K562 (cell line): ENCODE data around the gene VPS45. TPM values are rescaled to one million over a fixed set of nuclear protein-coding genes. Genes with fewer than 3 reads are reported as not detected.
"Not testable (repeated sequence)": the region's sequence is repeated elsewhere in the genome, so short reads cannot be mapped to it uniquely, and the experiment has no call there.

Experiments
- ATAC-seq: fragments of 200-7000 bp; cut with Tn5 transposase; 3 replicates; pipeline ENCODE4 v1.9.1; 2020; ENCODE audit warnings: moderate library complexity
- BruUV-seq: library from RNA; stranded (reverse); fragments of 400-500 nt; replicated peaks from 2 replicates; lab custom pipeline; 2021; lab: Mats Ljungman, UMichigan
- CTCF ChIA-PET: fragments of 300-600 bp; formaldehyde crosslinking; extraction: SDS; loops from one replicate; lab custom pipeline; 2021; ENCODE audit warnings: low intra/inter-chr PET ratio; lab: Yijun Ruan, JAX
- POLR2A ChIA-PET: fragments of 300-600, 350-650 bp; sonication (Branson Sonifier 250); formaldehyde crosslinking; extraction: SDS; loops from one replicate; lab custom pipeline; 2021; ENCODE audit warnings: antibody characterized with exemption, inconsistent platforms; lab: Yijun Ruan, JAX
- DNase-seq, 4 experiments: peaks; one replicate each; pipeline versions ENCODE4 v3.0.0 to v3.0.0-alpha.2; 2011 to 2018; ENCODE audit warnings: low spot score in 3 of 4, mixed read lengths in 3 of 4; ENCODE audit errors: extremely low read depth in 1 of 4
- FAIRE-seq: peaks from 2 replicates; lab custom pipeline; 2011; peaks lifted over from hg19 to GRCh38; lab: Jason Lieb, UNC
- H2AFZ ChIP-seq: 2 replicates; pipeline ENCODE4 v1.6.0; 2011; ENCODE audit warnings: low read depth, low read length, control low read depth, inconsistent platforms
- H3K27ac ChIP-seq: fragments of 200-600 bp; 3 replicates; pipeline ENCODE4 v1.8.0; 2011; ENCODE audit warnings: low read depth, mild to moderate bottlenecking, control low read depth, inconsistent platforms, low read length, moderate library complexity, mixed read lengths; ENCODE audit errors: extremely low read depth
- H3K27me3 ChIP-seq, 2 experiments: fragments of 300-600 bp in 1 of 2; 2 replicates in 1 of 2; 3 replicates in 1 of 2; pipeline versions ENCODE4 v1.6.0 to v1.8.0; 2011; ENCODE audit warnings: inconsistent platforms in 2 of 2, low read length in 2 of 2, mild to moderate bottlenecking in 1 of 2, mixed read lengths in 1 of 2, moderate library complexity in 1 of 2; ENCODE audit not compliant: control insufficient read depth in 2 of 2, insufficient read depth in 2 of 2
- H3K36me3 ChIP-seq: fragments of 300-600 bp; 3 replicates; pipeline ENCODE4 v1.8.0; 2011; ENCODE audit warnings: mild to moderate bottlenecking, low read length, inconsistent platforms; ENCODE audit not compliant: control insufficient read depth, insufficient read depth
- H3K4me1 ChIP-seq, 2 experiments: fragments of 200-600 bp in 1 of 2; replicated peaks in 1 of 2; 2 replicates in 1 of 2; 3 replicates in 1 of 2; pipeline versions ENCODE4 v1.5.1 to v1.8.0; 2011; ENCODE audit warnings: inconsistent platforms in 2 of 2, low read length in 2 of 2, mild to moderate bottlenecking in 1 of 2, mixed read lengths in 1 of 2, moderate library complexity in 1 of 2; ENCODE audit not compliant: control insufficient read depth in 2 of 2, insufficient read depth in 2 of 2
- H3K4me2 ChIP-seq: 2 replicates; pipeline ENCODE4 v1.6.1; 2011; ENCODE audit warnings: low read length, control low read depth, inconsistent platforms, mixed read lengths; ENCODE audit not compliant: insufficient read depth
- H3K4me3 ChIP-seq: fragments of 200-600 bp; sonication (generic), shearing (Covaris generic); 2 replicates; pipeline ENCODE4 v1.5.1; 2016; ENCODE audit warnings: control low read depth, inconsistent platforms
- H3K79me2 ChIP-seq: fragments of 200-600 bp; 3 replicates; pipeline ENCODE4 v1.8.0; 2011; ENCODE audit warnings: low read length, inconsistent platforms; ENCODE audit not compliant: control insufficient read depth, insufficient read depth
- H3K9ac ChIP-seq, 2 experiments: 2 replicates each; pipeline versions ENCODE4 v1.6.0 to v1.6.1; 2011; ENCODE audit warnings: low read depth in 2 of 2, low read length in 2 of 2, control low read depth in 1 of 2, inconsistent platforms in 1 of 2, mild to moderate bottlenecking in 1 of 2, mixed read lengths in 1 of 2; ENCODE audit not compliant: insufficient read depth in 1 of 2
- H3K9me1 ChIP-seq: one replicate; pipeline ENCODE4 v1.6.0; 2011; ENCODE audit warnings: inconsistent platforms, mild to moderate bottlenecking, low read length, moderate library complexity; ENCODE audit not compliant: control insufficient read depth, insufficient read depth
- H3K9me3 ChIP-seq: replicated peaks from 2 replicates; pipeline ENCODE4 v1.5.1; 2011; ENCODE audit warnings: low read depth, low read length, inconsistent platforms; ENCODE audit not compliant: control insufficient read depth, insufficient read depth
- H4K20me1 ChIP-seq: replicated peaks from 2 replicates; pipeline ENCODE4 v1.6.1; 2011; ENCODE audit warnings: low read length, inconsistent platforms, mixed read lengths; ENCODE audit not compliant: control insufficient read depth, insufficient read depth
- ARID1B ChIP-seq: fragments of 450-650 bp; IDR thresholded peaks from 2 replicates; pipeline ENCODE4 v1.6.1; 2016; ENCODE audit warnings: antibody characterized with exemption, mild to moderate bottlenecking, inconsistent platforms
- BHLHE40 ChIP-seq: IDR thresholded peaks from 2 replicates; pipeline ENCODE4 v1.6.1; 2011; ENCODE audit warnings: low read length, improper control_type of control experiment
- ETV1 ChIP-seq: fragments of 450-650 bp; conservative IDR thresholded peaks from 2 replicates; pipeline ENCODE4 v1.6.1; 2016; ENCODE audit warnings: missing genetic modification characterization, control low read depth, low read depth, missing compliant biosample characterization
- FOXM1 ChIP-seq, 2 experiments: fragments of 450-650 bp in 1 of 2; sonication (generic) in 1 of 2; formaldehyde crosslinking in 1 of 2; IDR thresholded peaks; 2 replicates each; pipeline versions ENCODE4 v1.6.1 to v1.9.0; 2017 to 2022; ENCODE audit warnings: low read depth in 2 of 2, mild to moderate bottlenecking in 2 of 2, missing genetic modification reagents in 1 of 2, moderate library complexity in 1 of 2
- KDM1A ChIP-seq, 2 experiments: fragments of 450-650 bp; IDR thresholded peaks; 2 replicates each; pipeline ENCODE4 v1.6.1; 2016; ENCODE audit warnings: mild to moderate bottlenecking in 2 of 2
- MEIS2 ChIP-seq: fragments of 450-650 bp; IDR thresholded peaks from 2 replicates; pipeline ENCODE4 v1.6.1; 2014; ENCODE audit warnings: mild to moderate bottlenecking; ENCODE audit not compliant: partially characterized antibody
- NRF1 ChIP-seq, 2 experiments: fragments of 450-650 bp; IDR thresholded peaks in 1 of 2; conservative IDR thresholded peaks in 1 of 2; 2 replicates each; pipeline ENCODE4 v1.6.1; 2014; ENCODE audit warnings: mild to moderate bottlenecking in 2 of 2
- USF1 ChIP-seq: sonication (generic); formaldehyde crosslinking; IDR thresholded peaks from 2 replicates; pipeline ENCODE4 v1.9.0; 2022; ENCODE audit warnings: mild to moderate bottlenecking, missing genetic modification reagents
- WGBS: fragments of 100-300 bp; shearing (Covaris generic); methylation state at CpG from one replicate; pipeline ENCODE4 v1.1.6; 2016; ENCODE audit warnings: low coverage, mixed read lengths; ENCODE audit not compliant: insufficient coverage; ENCODE audit errors: missing lambda C conversion rate; 5-methylcytosine and 5-hydroxymethylcytosine counted together
- in situ Hi-C: fragments of 300-500 bp; cut with MboI; formaldehyde crosslinking; loops from 4 replicates; pipeline ENCODE4 v1.15.0; 2018; ENCODE audit warnings: inconsistent platforms, mixed read lengths
- intact Hi-C: fragments of 100-400 bp; cut with micrococcal nuclease; formaldehyde crosslinking; loops from 2 replicates; pipeline ENCODE4 v1.14.2; 2022
- polyA plus RNA-seq, 8 experiments: library from polyadenylated mRNA; depleted of rRNA in 4 of 8; stranded (reverse) in 5 of 8; unstranded in 3 of 8; fragments of >200 nt; fragmentation: Nextera tagmentation in 2 of 8; fragmentation: Illumina TruSeq in 1 of 8; extraction: Ambion mirVana in 2 of 8; extraction: Trizol in 1 of 8; gene quantifications; 2 replicates each; pipeline versions ENCODE4 v1.2.1 to v1.2.3, GENCODE V29; 2011 to 2014; ENCODE audit warnings: inconsistent platforms in 1 of 8, missing spikeins in 1 of 8
- total RNA-seq, 7 experiments: library from RNA; depleted of rRNA in 6 of 7; stranded (reverse); fragments of >200 nt in 6 of 7; fragmentation: Illumina TruSeq in 2 of 7; extraction: Trizol in 2 of 7; gene quantifications; 2 replicates each; pipeline versions ENCODE4 v1.2.1 to v1.2.3, GENCODE V29; 2011 to 2021; ENCODE audit warnings: low replicate concordance in 1 of 7
- TF ChIP-seq, protein P1 (sequence below): fragments of 450-650 bp; IDR thresholded peaks from 2 replicates; pipeline ENCODE4 v1.6.1; 2016

Gene VPS45
- total and polyA plus RNA-seq, 9 of the 15 experiments (the other 6 are each of a cell fraction or from before 2014, with no cell fraction given), result 17.9 to 48.2 (median 34.4) TPM

GRCh38 chr1:150135400-150135799, 67.8 kb downstream of the VPS45 start (continued):
- peak; percentile 32 to 58; a peak in 3 of 4 replicates for TF ChIP-seq KDM1A (IDR thresholded peaks at IDR 0.05)
- peak; percentile 74 for TF ChIP-seq USF1 (CRISPR knock-in tag)
- TF ChIP-seq BHLHE40, result peak; percentile 87
- peak; percentile 79 for TF ChIP-seq FOXM1 (IDR thresholded peaks at IDR 0.05; ENCODE audit: low read depth)
- TF ChIP-seq FOXM1 (CRISPR knock-in tag; IDR thresholded peaks at IDR 0.05; ENCODE audit: low read depth), result not testable (repeated sequence)
- TF ChIP-seq, protein P1, sequence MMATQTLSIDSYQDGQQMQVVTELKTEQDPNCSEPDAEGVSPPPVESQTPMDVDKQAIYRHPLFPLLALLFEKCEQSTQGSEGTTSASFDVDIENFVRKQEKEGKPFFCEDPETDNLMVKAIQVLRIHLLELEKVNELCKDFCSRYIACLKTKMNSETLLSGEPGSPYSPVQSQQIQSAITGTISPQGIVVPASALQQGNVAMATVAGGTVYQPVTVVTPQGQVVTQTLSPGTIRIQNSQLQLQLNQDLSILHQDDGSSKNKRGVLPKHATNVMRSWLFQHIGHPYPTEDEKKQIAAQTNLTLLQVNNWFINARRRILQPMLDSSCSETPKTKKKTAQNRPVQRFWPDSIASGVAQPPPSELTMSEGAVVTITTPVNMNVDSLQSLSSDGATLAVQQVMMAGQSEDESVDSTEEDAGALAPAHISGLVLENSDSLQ, result peak; percentile 48; the same call in 1 of the 2 replicates
- TF ChIP-seq MEIS2, result peak; percentile 53
- TF ChIP-seq ARID1B, result peak; percentile 54

DNA sequence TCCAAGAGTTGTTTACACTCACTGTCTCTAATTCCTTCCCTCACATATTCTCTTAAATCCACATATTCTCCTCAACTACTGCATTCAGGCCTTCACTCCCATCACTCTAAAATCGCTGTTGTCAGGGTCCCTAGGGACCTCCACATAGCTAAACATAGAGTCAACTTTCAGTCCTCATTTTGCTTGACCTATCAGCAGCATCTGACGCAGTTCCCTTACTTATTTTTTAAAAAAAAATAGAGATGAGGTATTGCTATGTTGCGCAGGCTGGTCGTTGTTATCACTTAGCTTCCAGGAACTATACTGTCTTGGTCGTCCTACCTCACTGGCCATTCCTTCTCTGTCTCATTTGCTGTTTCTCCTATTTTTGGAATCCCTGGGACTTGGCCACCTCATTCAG, 70.5 kb downstream of the VPS45 start:
- CTCF ChIA-PET, result interaction anchor here (0.6 kb wide), 1 partner anchor 189 kb away, joined by 3 read pairs; no protein-coding TSS in a partner anchor
- Histone ChIP-seq H3K4me1 (no peaks in the 10 kb centered on the region; a peak in 1 of 5 replicates), H3K27me3 (no peaks in the 10 kb centered on the region), H3K27ac (no peak overlapping the region), H3K4me2 (no peak overlapping the region), H3K9me3 (no peaks in the 10 kb centered on the region), H3K9ac (no peak overlapping the region), H3K36me3 (no peaks in the 10 kb centered on the region), H3K4me3 (no peak overlapping the region), H3K79me2 (no peaks in the 10 kb centered on the region), H2AFZ (no peak overlapping the region)
- POLR2A ChIA-PET, result interaction anchor here (0.5 to 2.5 kb wide), 4 partner anchors 9 to 351 kb away, joined by 4 to 11 read pairs (median 5); no protein-coding TSS in a partner anchor
- in situ Hi-C loops, result no loop called here
- ATAC-seq, result no peak
- no peak for DNase-seq
- intact Hi-C loops, result no loop called here
- no peak for FAIRE-seq
- BruUV-seq, result no TSS peak
- WGBS, result 21% methylated on average over 5 of the region's 5 CpGs
- TF ChIP-seq NRF1 (conservative IDR thresholded peaks at IDR 0.05 in 1 of 2, IDR thresholded peaks at IDR 0.05 in 1 of 2) (peak; percentile 53 to 63; a peak in 3 of 4 replicates), ETV1 (tag) (no peak)
- TF ChIP-seq, all 486 proteins: peak for 1
- no peaks in the 10 kb centered on the region for H3K9me1 ChIP-seq
- no peaks in the 10 kb centered on the region for H4K20me1 ChIP-seq
